GM21619 (cell line): ENCODE data around the gene RASSF3.
"Not testable (repeated sequence)": the region's sequence is repeated elsewhere in the genome, so short reads cannot be mapped to it uniquely, and the experiment has no call there.

Experiments used
- ATAC-seq: cut with Tn5 transposase; IDR thresholded peaks from one replicate; pipeline ENCODE4 v1.9.1; 2021; ENCODE audit not compliant: unreplicated experiment

Gene RASSF3

GRCh38 chr12:64610079-64610659 lies at the start of gene RASSF3:
Gene RASSF3, plus strand, starts transcription at chr12:64610495. Its CDS starts 138 bp downstream, at chr12:64610633.
- ATAC-seq, result peak; percentile 47

- ATAC-seq, result no peak
Observed at GRCh38 chr12:64561302-64562136, 48.8 kb upstream of the RASSF3 start.

GRCh38 chr12:64566122-64566521 lies 44.2 kb upstream of the RASSF3 start:
- no peak for ATAC-seq

GRCh38 chr12:64566831-64567517 lies 43.3 kb upstream of the RASSF3 start:
- ATAC-seq, result no peak

GRCh38 chr12:64567570-64567969 lies 42.7 kb upstream of the RASSF3 start:
- no peak for ATAC-seq

- ATAC-seq, result no peak
Observed at GRCh38 chr12:64568298-64568697, 42.0 kb upstream of the RASSF3 start.

- ATAC-seq, result no peak
Observed at GRCh38 chr12:64569923-64570691, 40.2 kb upstream of the RASSF3 start.

- ATAC-seq, result no peak
Observed at GRCh38 chr12:64571411-64571810, 38.9 kb upstream of the RASSF3 start.

GRCh38 chr12:64572241-64572640 lies 38.1 kb upstream of the RASSF3 start:
- no peak for ATAC-seq

- ATAC-seq, result no peak
Observed at GRCh38 chr12:64574837-64575236, 35.5 kb upstream of the RASSF3 start.

- ATAC-seq, result no peak
Observed at GRCh38 chr12:64577046-64577445, 33.2 kb upstream of the RASSF3 start.

GRCh38 chr12:64578566-64578965 lies 31.7 kb upstream of the RASSF3 start:
- ATAC-seq, result no peak

- no peak for ATAC-seq
Observed at GRCh38 chr12:64580681-64581080, 29.6 kb upstream of the RASSF3 start.

GRCh38 chr12:64582114-64582513 lies 28.2 kb upstream of the RASSF3 start:
- no peak for ATAC-seq

- ATAC-seq, result no peak
Observed at GRCh38 chr12:64582862-64583261, 27.4 kb upstream of the RASSF3 start.

- ATAC-seq, result not testable (repeated sequence)
Observed at GRCh38 chr12:64583395-64583770, 26.9 kb upstream of the RASSF3 start.

GRCh38 chr12:64583771-64584421 lies 26.4 kb upstream of the RASSF3 start:
- ATAC-seq, result no peak

GRCh38 chr12:64585104-64585503 lies 25.2 kb upstream of the RASSF3 start:
- ATAC-seq, result no peak

- ATAC-seq, result no peak
Observed at GRCh38 chr12:64587447-64587846, 22.8 kb upstream of the RASSF3 start.

GRCh38 chr12:64590183-64590582 lies 20.1 kb upstream of the RASSF3 start:
- no peak for ATAC-seq
